Spinal cord (tissue), 10 donors: ENCODE results near the gene HUNK. TPM values are rescaled to one million over a fixed set of nuclear protein-coding genes. Genes with fewer than 3 reads are reported as not detected.
"Not testable (repeated sequence)": the region's sequence is repeated elsewhere in the genome, so short reads cannot be mapped to it uniquely, and the experiment has no call there.

ENCODE experiments used
- DNase-seq, 6 donors: peaks; one replicate each; pipeline versions ENCODE4 v3.0.0 to v3.0.0-alpha.2; 2013 to 2015; ENCODE audit warnings: low spot score in 6 of 6, low read depth in 4 of 6
- H3K27ac ChIP-seq: one replicate; pipeline ENCODE4 v1.5.1; 2013; ENCODE audit warnings: low read depth, low read length, control low read depth
- H3K27me3 ChIP-seq: one replicate; pipeline ENCODE4 v1.6.1; 2013; ENCODE audit warnings: low read length; ENCODE audit not compliant: control insufficient read depth, insufficient read depth
- H3K36me3 ChIP-seq: one replicate; pipeline ENCODE4 v1.6.1; 2013; ENCODE audit warnings: low read length; ENCODE audit not compliant: control insufficient read depth, insufficient read depth
- H3K4me1 ChIP-seq: one replicate; pipeline ENCODE4 v1.6.1; 2013; ENCODE audit warnings: low read length; ENCODE audit not compliant: control insufficient read depth, insufficient read depth
- H3K4me3 ChIP-seq: one replicate; pipeline ENCODE4 v1.5.1; 2013; ENCODE audit warnings: low read depth, low read length, control low read depth
- H3K9me3 ChIP-seq: one replicate; pipeline ENCODE4 v1.6.1; 2013; ENCODE audit warnings: low read length; ENCODE audit not compliant: control insufficient read depth, insufficient read depth
- WGBS: methylation state at CpG from one replicate; pipeline ENCODE4 v1.1.5; 2013; ENCODE audit warnings: missing lambda C conversion rate; ENCODE audit not compliant: insufficient coverage; 5-methylcytosine and 5-hydroxymethylcytosine counted together
- polyA plus RNA-seq, 2 donors: library from polyadenylated mRNA; unstranded; fragments of 120-200 nt; gene quantifications; one replicate each; pipeline ENCODE4 v1.2.1, GENCODE V29; 2013; ENCODE audit not compliant: insufficient read length in 2 of 2
- total RNA-seq, 2 donors: library from RNA; depleted of rRNA in 1 of 2; stranded (reverse); fragments of 120-200 nt in 1 of 2; fragments of >200 nt in 1 of 2; gene quantifications; one replicate each; pipeline versions ENCODE4 v1.2.3 to v1.2.4, GENCODE V29; 2013 to 2014
- donor health status: healthy.

The HUNK gene
- total and polyA plus RNA-seq, 4 donors = 3.0 to 8.2 (median 6.3) TPM

DNA sequence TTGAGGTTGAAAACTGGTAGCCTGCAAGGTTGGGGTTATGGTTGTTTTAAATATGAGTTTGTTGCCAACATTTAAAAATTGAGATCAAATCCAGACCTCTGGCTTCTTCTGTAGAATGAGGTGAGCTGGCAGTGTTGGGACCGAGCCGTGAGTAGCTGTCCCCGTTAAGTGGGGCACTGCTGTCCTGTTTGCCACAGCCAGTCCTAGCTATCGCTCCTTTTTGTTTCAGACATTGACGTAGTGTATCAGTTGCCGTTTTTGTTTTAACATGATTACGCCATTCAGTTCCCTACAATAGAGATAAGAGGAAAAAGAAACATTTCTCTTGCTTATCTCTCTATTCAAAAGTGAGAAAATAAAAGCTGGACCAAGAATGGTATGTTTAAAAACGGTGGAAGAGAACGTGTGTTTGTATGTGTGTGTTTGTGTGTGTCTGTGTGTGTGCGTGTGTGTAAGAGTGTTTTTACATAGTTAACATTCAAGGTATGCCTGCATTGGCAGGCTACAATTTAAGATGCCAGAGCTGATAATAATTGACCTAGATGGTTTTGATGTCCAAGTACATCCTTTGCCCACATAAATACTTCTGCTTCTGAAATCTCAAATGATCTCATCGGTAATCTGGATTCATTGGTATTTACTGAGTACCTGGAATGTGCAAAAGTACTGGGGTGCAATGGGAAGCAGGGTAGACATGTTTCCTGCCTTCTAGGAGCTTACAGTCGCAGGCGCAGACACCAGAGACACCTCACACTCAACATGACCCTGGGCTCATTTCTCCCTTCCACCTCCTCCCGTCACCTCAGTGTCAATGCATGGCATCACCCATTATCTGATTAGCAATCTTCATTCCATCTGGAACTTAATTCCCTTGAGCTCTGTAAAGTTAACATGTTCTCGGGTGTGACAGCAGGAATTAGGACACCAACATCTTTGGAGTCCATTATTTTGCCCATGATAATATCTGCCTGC is 65.8 kb downstream of the HUNK start:
- no peak for DNase-seq
- no peak overlapping the region for H3K4me3 ChIP-seq
- no peak overlapping the region for H3K27ac ChIP-seq
- H3K27me3 ChIP-seq = no peaks in the 10 kb centered on the region
- no peaks in the 10 kb centered on the region for H3K36me3 ChIP-seq
- 90% methylated on average over 6 of the region's 15 CpGs for WGBS
- no peaks in the 10 kb centered on the region for H3K4me1 ChIP-seq
- no peaks in the 10 kb centered on the region for H3K9me3 ChIP-seq

DNA sequence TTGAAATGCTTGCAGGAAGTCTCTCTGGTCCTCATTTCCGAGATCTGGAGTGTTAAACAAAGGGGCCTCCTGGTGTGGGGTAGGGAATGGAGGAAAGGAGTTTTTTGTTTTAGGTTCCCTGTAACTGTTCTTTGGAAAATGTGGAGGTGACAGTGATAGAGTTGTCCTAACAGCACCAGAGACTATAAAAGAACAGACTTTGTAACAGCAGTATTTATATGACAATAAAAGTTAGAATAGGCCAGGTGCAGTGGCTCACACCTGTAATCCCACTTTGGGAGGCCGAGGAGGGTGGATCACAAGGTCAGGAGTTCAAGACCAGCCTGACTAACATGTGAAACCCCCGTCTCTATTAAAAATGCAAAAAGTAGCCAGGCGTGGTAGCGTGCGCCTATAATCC is 68.9 kb downstream of the HUNK start:
- no peaks in the 10 kb centered on the region for H3K27me3 ChIP-seq
- DNase-seq = no peak
- peaks cover 4% of the 10 kb centered on the region for H3K36me3 ChIP-seq
- H3K4me3 ChIP-seq = no peak overlapping the region
- H3K4me1 ChIP-seq = peaks cover 8% of the 10 kb centered on the region
- 91% methylated on average over 5 of the region's 6 CpGs for WGBS
- no peaks in the 10 kb centered on the region for H3K9me3 ChIP-seq
- no peak overlapping the region for H3K27ac ChIP-seq

DNA sequence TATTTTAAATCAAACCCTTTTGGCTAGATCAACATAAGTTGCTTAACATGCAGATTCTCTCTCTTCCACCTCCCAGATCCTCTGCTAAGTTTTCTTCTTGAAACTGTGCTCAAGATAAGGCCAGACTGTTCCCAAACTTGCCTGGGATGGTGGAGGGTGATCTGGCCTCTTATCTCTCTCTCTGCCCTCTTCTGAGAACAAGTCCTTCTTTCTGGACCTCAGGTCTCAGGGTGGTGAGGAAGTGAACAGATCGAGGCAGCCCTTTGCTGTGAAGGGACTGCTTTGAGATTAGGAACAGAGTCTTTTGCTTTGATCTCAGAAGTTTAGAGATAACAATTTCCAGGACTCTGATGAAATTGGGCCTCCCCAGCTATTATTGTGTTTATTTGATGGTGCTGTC is 70.7 kb downstream of the HUNK start:
- no peak for DNase-seq
- Histone ChIP-seq H3K27ac (no peak overlapping the region), H3K36me3 (peaks cover 20% of the 10 kb centered on the region), H3K27me3 (no peaks in the 10 kb centered on the region), H3K4me3 (no peak overlapping the region), H3K4me1 (peaks cover 8% of the 10 kb centered on the region), H3K9me3 (no peaks in the 10 kb centered on the region)
- 67% methylated on average over 1 of the region's 1 CpG for WGBS

DNA sequence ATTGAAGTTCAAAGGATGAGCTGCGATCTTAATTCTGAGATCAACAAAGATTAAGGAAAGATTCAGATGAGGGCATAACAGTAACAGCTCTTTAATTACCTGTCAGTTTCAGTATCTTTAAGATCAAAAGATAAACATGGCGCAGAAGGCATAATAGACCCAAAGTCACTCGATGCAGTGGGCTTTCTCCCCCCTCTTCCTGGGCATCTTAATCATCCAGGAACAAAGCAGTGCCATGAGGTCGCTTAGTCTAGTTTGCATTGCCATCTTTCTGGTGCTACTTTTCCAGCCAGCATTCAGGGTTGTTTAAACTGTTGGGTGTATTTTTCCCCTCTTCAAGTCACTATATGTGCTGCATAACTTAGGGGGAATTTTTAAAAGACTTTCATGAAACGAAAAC is 72.3 kb downstream of the HUNK start:
- H3K9me3 ChIP-seq = no peaks in the 10 kb centered on the region
- H3K27me3 ChIP-seq = no peaks in the 10 kb centered on the region
- peaks cover 28% of the 10 kb centered on the region for H3K36me3 ChIP-seq
- H3K4me3 ChIP-seq = no peak overlapping the region
- no peak overlapping the region for H3K27ac ChIP-seq
- WGBS = no CpG with 5 or more reads among the region's 5 CpGs
- H3K4me1 ChIP-seq = peaks cover 8% of the 10 kb centered on the region
- DNase-seq = peak in 1 of 6 donors; percentile 21

DNA sequence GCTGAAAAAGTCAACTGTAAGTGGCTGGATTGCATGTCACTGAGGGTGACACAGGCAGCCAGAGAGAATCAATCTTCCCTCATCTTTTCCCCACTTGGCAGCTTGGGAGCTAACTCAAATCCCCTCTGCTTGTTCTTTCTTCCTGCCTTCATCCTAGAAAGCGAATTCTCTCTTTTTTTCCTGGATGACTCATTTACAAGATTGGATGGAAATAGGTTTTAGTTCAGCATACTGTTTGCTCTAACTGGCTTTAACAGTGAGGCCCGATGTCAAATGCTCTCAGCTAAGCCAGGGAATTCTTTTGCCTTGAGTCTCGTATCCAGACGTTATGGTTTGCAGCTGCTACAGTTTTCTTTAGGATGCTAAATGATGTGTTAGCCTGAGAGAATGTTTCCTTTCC is 72.7 kb downstream of the HUNK start:
- H3K27ac ChIP-seq = no peak overlapping the region
- H3K27me3 ChIP-seq = no peaks in the 10 kb centered on the region
- H3K4me3 ChIP-seq = no peak overlapping the region
- WGBS = 40% methylated on average over 1 of the region's 4 CpGs
- peaks cover 28% of the 10 kb centered on the region for H3K36me3 ChIP-seq
- peaks cover 8% of the 10 kb centered on the region for H3K4me1 ChIP-seq
- peak in 2 of 6 donors; percentile 28 to 62 for DNase-seq
- H3K9me3 ChIP-seq = no peaks in the 10 kb centered on the region

DNA sequence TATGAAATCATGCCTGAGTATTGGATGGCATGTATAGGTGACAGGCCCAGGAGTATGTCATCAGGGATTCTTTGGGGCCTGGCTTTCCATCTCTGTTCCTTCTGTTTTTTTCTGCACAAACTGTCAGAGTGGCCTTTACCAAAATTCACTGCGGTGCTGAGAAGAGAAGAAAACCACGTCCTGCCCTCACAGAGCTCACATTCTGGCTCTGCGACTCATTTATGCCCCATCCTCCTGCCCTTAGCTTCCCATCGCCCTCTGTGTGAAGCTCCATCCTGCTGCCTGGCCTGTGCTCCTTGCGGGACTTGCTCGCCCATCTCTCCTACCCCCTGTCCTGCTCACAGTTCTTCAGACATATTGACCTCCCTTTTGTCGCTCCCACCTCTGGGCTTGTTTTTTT is 73.4 kb downstream of the HUNK start:
- H3K4me3 ChIP-seq = no peak overlapping the region
- no peaks in the 10 kb centered on the region for H3K9me3 ChIP-seq
- no peak for DNase-seq
- H3K27ac ChIP-seq = peak overlapping the region; percentile 57
- peaks cover 8% of the 10 kb centered on the region for H3K4me1 ChIP-seq
- no peaks in the 10 kb centered on the region for H3K27me3 ChIP-seq
- WGBS = 100% methylated on average over 4 of the region's 7 CpGs
- peaks cover 28% of the 10 kb centered on the region for H3K36me3 ChIP-seq

DNA sequence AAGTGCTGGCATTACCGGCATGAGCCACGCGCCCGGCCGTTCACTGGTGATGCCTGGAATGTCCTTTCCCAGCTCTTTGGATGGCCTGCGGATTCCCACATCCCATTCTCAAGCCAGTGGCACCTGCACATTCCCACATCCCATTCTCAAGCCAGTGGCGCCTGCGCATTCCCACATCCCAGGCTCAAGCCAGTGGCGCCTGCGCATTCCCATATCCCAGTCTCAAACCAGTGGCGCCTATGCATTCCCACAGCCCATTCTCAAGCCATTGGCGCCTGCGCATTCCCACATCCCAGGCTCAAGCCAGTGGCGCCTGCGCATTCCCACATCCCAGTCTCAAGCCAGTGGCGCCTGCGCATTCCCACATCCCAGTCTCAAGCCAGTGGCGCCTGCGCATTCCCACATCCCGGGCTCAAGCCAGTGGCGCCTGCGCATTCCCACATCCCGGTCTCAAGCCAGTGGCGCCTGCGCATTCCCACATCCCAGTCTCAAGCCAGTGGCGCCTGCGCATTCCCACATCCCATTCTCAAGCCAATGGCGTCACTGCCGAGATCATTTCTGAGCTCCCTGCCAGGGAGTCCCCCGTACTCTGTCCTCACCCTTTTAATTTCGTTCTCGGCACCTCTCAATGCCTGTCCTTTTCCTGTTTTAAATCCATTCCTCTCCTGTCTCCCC is 74.2 kb downstream of the HUNK start:
- H3K36me3 ChIP-seq = peaks cover 28% of the 10 kb centered on the region
- not testable (repeated sequence) for H3K27me3 ChIP-seq, H3K9me3 ChIP-seq, H3K4me1 ChIP-seq, H3K4me3 ChIP-seq, H3K27ac ChIP-seq
- DNase-seq = peak in 1 of 6 donors; percentile 79
- WGBS = 97% methylated on average over 24 of the region's 32 CpGs

DNA sequence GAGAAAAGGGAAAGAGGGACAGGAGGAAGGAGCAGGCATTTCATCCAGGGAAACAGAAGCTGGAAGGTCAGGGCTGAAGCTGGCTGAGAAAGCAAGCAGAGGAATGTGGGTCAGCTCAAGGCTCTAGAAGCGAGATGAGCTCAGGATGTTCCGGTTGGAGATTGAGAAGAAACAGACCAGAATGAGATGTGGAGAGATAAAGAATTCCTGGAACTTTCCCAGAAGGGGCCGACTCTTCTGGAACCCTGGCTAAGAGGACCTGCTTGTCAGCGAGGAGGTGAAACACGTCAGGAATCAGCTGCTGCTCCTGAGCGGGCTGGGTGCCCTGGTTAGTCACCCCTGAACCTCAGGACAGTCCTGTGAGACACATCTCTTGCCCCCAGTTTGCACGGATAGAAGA is 75.9 kb downstream of the HUNK start:
- H3K27me3 ChIP-seq = no peaks in the 10 kb centered on the region
- no peaks in the 10 kb centered on the region for H3K9me3 ChIP-seq
- peaks cover 28% of the 10 kb centered on the region for H3K36me3 ChIP-seq
- DNase-seq = no peak
- WGBS = 95% methylated on average over 7 of the region's 7 CpGs
- peaks cover 8% of the 10 kb centered on the region for H3K4me1 ChIP-seq
- H3K27ac ChIP-seq = no peak overlapping the region
- H3K4me3 ChIP-seq = no peak overlapping the region

DNA sequence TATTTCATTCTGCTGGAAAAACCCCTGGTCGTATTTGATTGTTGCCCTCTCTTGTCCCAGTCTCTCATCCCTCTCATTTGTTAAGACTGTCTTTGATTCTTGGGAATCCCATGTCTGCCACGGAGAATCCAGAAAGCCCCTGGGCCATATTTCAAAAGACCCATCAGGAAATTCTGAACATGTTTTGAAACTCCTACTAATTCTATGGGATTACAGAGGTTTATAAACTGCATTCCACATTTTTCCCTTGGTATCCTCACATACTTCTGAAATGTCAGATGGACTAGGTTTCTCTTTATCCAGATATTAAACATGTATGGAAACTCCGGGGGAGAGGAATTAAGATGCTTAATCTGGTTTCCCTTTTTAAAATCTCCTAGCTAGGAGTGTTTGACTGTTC is 80.0 kb downstream of the HUNK start:
- no peak overlapping the region for H3K4me3 ChIP-seq
- H3K36me3 ChIP-seq = peaks cover 18% of the 10 kb centered on the region
- H3K4me1 ChIP-seq = no peaks in the 10 kb centered on the region
- no peak for DNase-seq
- H3K27ac ChIP-seq = no peak overlapping the region
- no peaks in the 10 kb centered on the region for H3K9me3 ChIP-seq
- no peaks in the 10 kb centered on the region for H3K27me3 ChIP-seq
- 100% methylated on average over 1 of the region's 3 CpGs for WGBS
